Fibroblast of lung (primary cell): ENCODE measurements around the gene GINS3. TPM values are rescaled to one million over a fixed set of nuclear protein-coding genes. Genes with fewer than 3 reads are reported as not detected.

Experiments used
- DNase-seq, 2 donors: peaks; one replicate each; pipeline versions ENCODE4 v3.0.0 to v3.0.0-alpha.2; 2010; ENCODE audit warnings: low read depth in 2 of 2
- H2AFZ ChIP-seq: 2 replicates; pipeline ENCODE4 v1.5.1; 2012; ENCODE audit warnings: low read length, control low read depth, inconsistent platforms
- H3K27ac ChIP-seq: 2 replicates; pipeline ENCODE4 v1.5.1; 2011; ENCODE audit warnings: low read length, control low read depth; ENCODE audit not compliant: insufficient read depth
- H3K27me3 ChIP-seq: 2 replicates; pipeline ENCODE4 v1.5.1; 2011; ENCODE audit warnings: mild to moderate bottlenecking, low read length; ENCODE audit not compliant: control insufficient read depth, insufficient read depth
- H3K36me3 ChIP-seq: 2 replicates; pipeline ENCODE4 v1.5.1; 2011; ENCODE audit warnings: low read length; ENCODE audit not compliant: control insufficient read depth, insufficient read depth
- H3K4me1 ChIP-seq: 2 replicates; pipeline ENCODE4 v1.5.1; 2011; ENCODE audit warnings: low read length; ENCODE audit not compliant: control insufficient read depth, insufficient read depth; ENCODE audit errors: extremely low read depth
- H3K4me2 ChIP-seq: 2 replicates; pipeline ENCODE4 v1.5.1; 2011; ENCODE audit warnings: low read length, control low read depth; ENCODE audit not compliant: insufficient read depth; ENCODE audit errors: extremely low read depth
- H3K4me3 ChIP-seq, 4 experiments: fragments of 200-600 bp in 1 of 4; sonication (generic) in 1 of 4; replicated peaks in 1 of 4; 2 replicates each; pipeline ENCODE4 v1.5.1; 2011 to 2016; ENCODE audit warnings: low read length in 4 of 4, low read depth in 3 of 4, mild to moderate bottlenecking in 3 of 4, control low read depth in 2 of 4, inconsistent platforms in 1 of 4, mixed read lengths in 1 of 4; ENCODE audit not compliant: insufficient read depth in 1 of 4; ENCODE audit errors: control extremely low read depth in 1 of 4
- H3K79me2 ChIP-seq: 2 replicates; pipeline ENCODE4 v1.5.1; 2012; ENCODE audit warnings: mild to moderate bottlenecking, low read length, inconsistent platforms; ENCODE audit not compliant: control insufficient read depth, insufficient read depth
- H3K9ac ChIP-seq: 2 replicates; pipeline ENCODE4 v1.5.1; 2011; ENCODE audit warnings: mild to moderate bottlenecking, low read length, control low read depth; ENCODE audit not compliant: insufficient read depth
- H3K9me3 ChIP-seq: 2 replicates; pipeline ENCODE4 v1.5.1; 2012; ENCODE audit warnings: low read depth, low read length; ENCODE audit not compliant: control insufficient read depth, insufficient read depth
- H4K20me1 ChIP-seq: 2 replicates; pipeline ENCODE4 v1.5.1; 2011; ENCODE audit warnings: low read length; ENCODE audit not compliant: control insufficient read depth, insufficient read depth; ENCODE audit errors: extremely low read depth
- CTCF ChIP-seq, 2 donors: IDR thresholded peaks in 1 of 2; conservative IDR thresholded peaks in 1 of 2; 1 replicate in 1 of 2; 2 replicates in 1 of 2; pipeline ENCODE4 v1.5.1; 2011 to 2012; ENCODE audit warnings: low read length in 2 of 2, control low read depth in 1 of 2, inconsistent platforms in 1 of 2, low read depth in 1 of 2, mild to moderate bottlenecking in 1 of 2
- EZH2 ChIP-seq: IDR thresholded peaks from 2 replicates; pipeline ENCODE4 v1.5.1; 2012; ENCODE audit warnings: low read length, control low read depth, mild to moderate bottlenecking; ENCODE audit errors: missing control alignments
- polyA plus RNA-seq, 2 donors: library from polyadenylated mRNA; depleted of rRNA in 1 of 2; stranded (reverse) in 1 of 2; unstranded in 1 of 2; fragments of >200 nt; gene quantifications; 2 replicates each; pipeline ENCODE4 v1.2.1, GENCODE V29; 2011 to 2012; ENCODE audit warnings: missing spikeins in 1 of 2
- total RNA-seq: library from RNA; depleted of rRNA; stranded (reverse); fragments of >200 nt; gene quantifications from 2 replicates; pipeline ENCODE4 v1.2.1, GENCODE V29; 2014

Gene GINS3
- total and polyA plus RNA-seq, 2 donors (not counting 1 experiment from before 2014, with no cell fraction given): 1.8 to 5.9 TPM

GRCh38 chr16:58425245-58425644 is 33.0 kb downstream of the GINS3 start:
- Histone ChIP-seq H4K20me1 (no peaks in the 10 kb centered on the region), H3K36me3 (no peaks in the 10 kb centered on the region), H3K79me2 (no peaks in the 10 kb centered on the region), H3K9ac (no peak overlapping the region), H2AFZ (no peak overlapping the region), H3K4me3 (no peak overlapping the region), H3K4me2 (no peak overlapping the region), H3K27ac (no peak overlapping the region), H3K9me3 (no peaks in the 10 kb centered on the region), H3K4me1 (no peaks in the 10 kb centered on the region), H3K27me3 (peaks cover 5% of the 10 kb centered on the region)
- TF ChIP-seq EZH2: no peak
- TF ChIP-seq CTCF (conservative IDR thresholded peaks at IDR 0.05 in 1 of 2, IDR thresholded peaks at IDR 0.05 in 1 of 2; ENCODE audit: low read depth in 1 of 2, low read length in 2 of 2): no peak
- DNase-seq: no peak

GRCh38 chr16:58425756-58426494 is 33.7 kb downstream of the GINS3 start:
- Histone ChIP-seq H3K36me3 (no peaks in the 10 kb centered on the region), H4K20me1 (no peaks in the 10 kb centered on the region), H3K4me2 (no peak overlapping the region), H3K27ac (no peak overlapping the region), H2AFZ (no peak overlapping the region), H3K4me3 (no peak overlapping the region), H3K9ac (no peak overlapping the region), H3K4me1 (no peaks in the 10 kb centered on the region), H3K27me3 (peaks cover 5% of the 10 kb centered on the region), H3K9me3 (no peaks in the 10 kb centered on the region), H3K79me2 (no peaks in the 10 kb centered on the region)
- no peak for TF ChIP-seq EZH2
- TF ChIP-seq CTCF (conservative IDR thresholded peaks at IDR 0.05 in 1 of 2, IDR thresholded peaks at IDR 0.05 in 1 of 2; ENCODE audit: low read depth in 1 of 2, low read length in 2 of 2): no peak
- DNase-seq: no peak

- Histone ChIP-seq H3K27ac (no peak overlapping the region), H4K20me1 (no peaks in the 10 kb centered on the region), H3K36me3 (no peaks in the 10 kb centered on the region), H3K4me2 (no peak overlapping the region), H3K9ac (no peak overlapping the region), H3K4me1 (no peaks in the 10 kb centered on the region), H3K9me3 (no peaks in the 10 kb centered on the region), H3K79me2 (no peaks in the 10 kb centered on the region), H3K27me3 (peaks cover 7% of the 10 kb centered on the region), H3K4me3 (no peak overlapping the region), H2AFZ (no peak overlapping the region)
- DNase-seq: no peak
- TF ChIP-seq CTCF (conservative IDR thresholded peaks at IDR 0.05 in 1 of 2, IDR thresholded peaks at IDR 0.05 in 1 of 2; ENCODE audit: low read depth in 1 of 2, low read length in 2 of 2): no peak
- no peak for TF ChIP-seq EZH2
Observed at GRCh38 chr16:58426966-58427365, 34.7 kb downstream of the GINS3 start.
